Subcutaneous adipose tissue (tissue), 4 donors: ENCODE data around the gene EGFL7. TPM values are rescaled to one million over a fixed set of nuclear protein-coding genes. Genes with fewer than 3 reads are reported as not detected.

Experiments
- total RNA-seq, 4 donors: library from RNA; depleted of rRNA; stranded (reverse); fragments of >200 nt; gene quantifications; one replicate each; pipeline ENCODE4 v1.1.0, GENCODE V29; 2016
- TF ChIP-seq, protein P1 (sequence below): fragments of 450-650 bp; IDR thresholded peaks from one replicate; pipeline ENCODE4 v1.5.1; 2016; ENCODE audit warnings: low read depth, mild to moderate bottlenecking, control low read depth, antibody characterized with exemption, moderate library complexity

EGFL7 gene
- total RNA-seq, result 100 to 1,000 TPM in 2 of 4 donors, 10 to 100 TPM in 2; 47.6 to 161 (median 102) TPM

DNA sequence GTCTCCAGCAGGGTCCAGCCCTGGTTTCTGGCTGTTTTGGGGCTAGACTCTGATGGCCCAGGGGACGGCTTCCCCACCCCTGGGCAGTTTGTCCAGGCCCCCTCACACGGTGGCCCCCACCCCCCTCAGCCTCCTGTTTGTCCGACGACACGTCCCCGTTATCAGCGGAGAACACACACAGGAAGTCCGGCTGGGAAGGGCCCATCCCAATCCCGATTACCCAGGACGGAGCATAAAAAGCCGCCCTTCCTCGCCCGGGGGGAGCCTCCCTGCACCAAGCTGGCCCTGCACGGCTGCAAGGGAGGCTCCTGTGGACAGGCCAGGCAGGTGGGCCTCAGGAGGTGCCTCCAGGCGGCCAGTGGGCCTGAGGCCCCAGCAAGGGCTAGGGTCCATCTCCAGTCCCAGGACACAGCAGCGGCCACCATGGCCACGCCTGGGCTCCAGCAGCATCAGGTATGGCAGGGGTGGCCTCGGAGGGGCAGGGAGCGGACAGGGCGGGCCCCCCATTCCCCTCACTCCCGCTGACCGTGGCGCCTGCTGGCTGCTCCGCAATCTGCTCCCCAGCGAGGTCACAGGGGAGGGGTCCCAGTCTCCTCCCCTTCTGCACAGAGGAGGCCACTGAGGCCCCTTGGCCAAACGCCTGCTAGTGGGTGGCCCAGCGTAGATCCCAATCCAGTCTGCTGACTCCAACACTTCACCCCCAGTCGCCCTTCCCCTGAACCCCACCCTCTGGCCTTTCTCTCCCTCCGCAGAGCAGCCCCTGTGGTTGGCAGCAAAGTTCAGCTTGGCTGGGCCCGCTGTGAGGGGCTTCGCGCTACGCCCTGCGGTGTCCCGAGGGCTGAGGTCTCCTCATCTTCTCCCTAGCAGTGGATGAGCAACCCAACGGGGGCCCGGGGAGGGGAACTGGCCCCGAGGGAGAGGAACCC, at the start of gene EGFL7:
Gene EGFL7 (plus strand): TSS at position 261 of the 926 bp plus-strand sequence. CDS start 5,367 bp downstream, outside the sequence.
- TF ChIP-seq, protein P1, sequence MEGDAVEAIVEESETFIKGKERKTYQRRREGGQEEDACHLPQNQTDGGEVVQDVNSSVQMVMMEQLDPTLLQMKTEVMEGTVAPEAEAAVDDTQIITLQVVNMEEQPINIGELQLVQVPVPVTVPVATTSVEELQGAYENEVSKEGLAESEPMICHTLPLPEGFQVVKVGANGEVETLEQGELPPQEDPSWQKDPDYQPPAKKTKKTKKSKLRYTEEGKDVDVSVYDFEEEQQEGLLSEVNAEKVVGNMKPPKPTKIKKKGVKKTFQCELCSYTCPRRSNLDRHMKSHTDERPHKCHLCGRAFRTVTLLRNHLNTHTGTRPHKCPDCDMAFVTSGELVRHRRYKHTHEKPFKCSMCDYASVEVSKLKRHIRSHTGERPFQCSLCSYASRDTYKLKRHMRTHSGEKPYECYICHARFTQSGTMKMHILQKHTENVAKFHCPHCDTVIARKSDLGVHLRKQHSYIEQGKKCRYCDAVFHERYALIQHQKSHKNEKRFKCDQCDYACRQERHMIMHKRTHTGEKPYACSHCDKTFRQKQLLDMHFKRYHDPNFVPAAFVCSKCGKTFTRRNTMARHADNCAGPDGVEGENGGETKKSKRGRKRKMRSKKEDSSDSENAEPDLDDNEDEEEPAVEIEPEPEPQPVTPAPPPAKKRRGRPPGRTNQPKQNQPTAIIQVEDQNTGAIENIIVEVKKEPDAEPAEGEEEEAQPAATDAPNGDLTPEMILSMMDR, result no peak

DNA sequence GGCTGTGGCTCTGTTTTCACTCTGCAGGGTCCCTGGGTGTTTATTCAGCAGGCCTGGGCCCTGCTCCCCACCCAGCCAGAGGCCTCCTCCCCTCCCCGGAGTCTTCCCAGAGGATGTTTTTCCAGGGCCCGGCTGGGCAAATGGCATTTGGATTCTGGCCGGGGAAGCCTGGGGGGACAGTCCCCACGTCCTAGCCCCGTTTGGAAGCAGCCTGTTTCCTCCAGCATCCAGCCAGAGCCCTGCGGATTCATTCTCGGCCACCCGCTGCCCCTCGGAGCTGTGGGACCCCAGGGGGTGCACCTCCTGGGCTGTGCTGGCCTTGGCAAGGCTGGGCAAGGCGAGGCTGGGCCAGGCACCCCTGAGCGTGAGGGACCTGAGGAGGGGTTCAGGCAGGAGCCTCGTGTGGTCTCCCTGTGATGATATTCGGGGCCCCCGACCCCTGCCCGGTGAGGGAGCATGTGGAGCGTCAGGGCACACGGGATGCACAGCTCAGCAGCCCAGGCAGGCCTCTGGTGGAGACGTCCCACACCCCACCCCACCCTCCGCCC, 48.8 kb upstream of the EGFL7 start:
- TF ChIP-seq, protein P1, result no peak

DNA sequence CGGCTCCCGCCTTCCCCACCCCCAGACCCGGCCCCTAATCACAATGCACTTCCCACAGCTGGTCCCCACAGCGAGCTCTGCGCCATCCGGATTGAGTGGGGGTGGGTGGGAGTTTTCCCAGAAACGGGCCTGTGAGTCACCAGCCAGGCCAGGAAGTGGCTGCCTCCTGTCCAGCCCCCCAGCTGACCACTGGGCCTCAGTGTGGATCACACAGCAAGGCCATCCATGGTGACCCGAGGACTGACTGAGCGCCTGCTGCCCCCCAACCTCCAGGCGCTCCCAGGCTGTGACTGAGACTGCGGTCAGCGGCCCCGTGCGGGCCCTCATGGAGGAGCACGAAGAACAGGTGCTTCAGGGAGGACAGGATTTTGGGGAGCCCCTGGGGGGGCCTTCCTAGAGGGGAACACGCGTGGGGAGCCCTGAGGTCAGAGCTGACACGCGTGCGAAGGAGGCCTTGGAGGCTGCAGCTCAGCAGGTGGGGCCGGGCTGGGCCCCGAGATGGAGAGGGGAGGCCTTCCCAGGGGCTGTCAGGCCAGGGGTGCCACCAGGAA, 48.3 kb upstream of the EGFL7 start:
- TF ChIP-seq, protein P1, result no peak

DNA sequence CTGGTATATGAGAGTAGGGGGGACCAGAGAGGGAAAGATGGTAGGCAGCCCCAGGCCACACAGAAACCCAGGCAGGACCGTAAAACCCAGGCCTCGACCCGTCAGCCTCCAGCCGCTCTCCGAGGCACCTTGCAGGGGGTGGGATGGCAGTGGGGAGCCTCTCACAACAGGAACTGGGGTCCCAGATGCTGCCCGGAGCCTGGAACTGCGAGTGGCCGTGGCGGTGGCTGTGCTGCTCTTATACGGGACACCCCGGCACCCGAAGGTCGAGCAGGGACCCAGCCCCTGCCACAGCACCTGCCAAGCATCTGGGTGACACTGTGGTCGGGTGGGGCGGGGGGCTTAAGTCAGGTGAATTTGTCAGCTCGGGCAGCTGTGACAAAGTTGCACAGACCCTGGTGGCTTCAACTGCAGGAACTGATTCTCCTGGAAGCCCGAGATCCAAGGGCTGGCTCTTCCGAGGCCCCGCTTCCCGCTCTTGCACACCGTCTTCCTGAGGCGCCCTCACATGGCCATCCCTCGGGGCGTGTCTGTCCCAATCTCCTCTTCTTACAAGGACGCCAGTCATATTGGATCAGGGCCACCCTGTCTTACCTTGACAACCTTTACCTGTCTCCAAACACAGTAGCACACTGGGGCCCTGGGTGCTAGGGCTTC, 47.6 kb upstream of the EGFL7 start:
- TF ChIP-seq, protein P1, result no peak

DNA sequence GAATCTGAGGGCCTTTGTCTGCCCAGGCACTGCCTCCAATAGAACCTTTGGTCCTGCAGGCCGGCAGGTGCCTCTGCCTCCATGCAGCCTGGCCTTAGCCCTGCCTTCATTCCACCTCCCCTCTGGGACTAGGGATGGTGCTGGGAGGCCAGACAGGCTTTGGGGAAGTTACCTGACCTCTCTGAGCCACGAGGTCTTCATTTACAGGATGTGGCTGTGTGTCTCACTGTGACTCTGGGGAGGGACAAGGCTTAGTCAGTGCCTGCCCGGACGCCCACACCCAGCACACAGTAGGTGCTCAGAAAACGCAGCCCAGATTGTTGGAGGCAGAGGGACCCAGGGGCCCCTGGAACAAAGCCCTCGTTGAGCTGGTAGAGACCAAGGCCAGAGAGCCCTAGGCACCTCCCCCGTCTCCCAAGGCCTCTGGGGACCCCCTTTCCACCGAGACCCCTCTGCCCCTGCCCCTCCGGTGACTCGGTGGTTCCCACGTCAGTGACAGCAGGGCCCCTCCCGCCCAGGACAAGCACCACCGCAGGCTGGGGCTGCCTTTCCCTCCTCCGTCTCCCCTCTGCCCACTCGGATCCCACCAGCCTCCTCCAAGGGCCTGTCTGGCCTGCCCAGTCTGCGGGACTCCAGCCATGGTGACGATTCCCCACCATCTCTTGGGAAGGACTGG, 46.9 kb upstream of the EGFL7 start:
- TF ChIP-seq, protein P1, result no peak

DNA sequence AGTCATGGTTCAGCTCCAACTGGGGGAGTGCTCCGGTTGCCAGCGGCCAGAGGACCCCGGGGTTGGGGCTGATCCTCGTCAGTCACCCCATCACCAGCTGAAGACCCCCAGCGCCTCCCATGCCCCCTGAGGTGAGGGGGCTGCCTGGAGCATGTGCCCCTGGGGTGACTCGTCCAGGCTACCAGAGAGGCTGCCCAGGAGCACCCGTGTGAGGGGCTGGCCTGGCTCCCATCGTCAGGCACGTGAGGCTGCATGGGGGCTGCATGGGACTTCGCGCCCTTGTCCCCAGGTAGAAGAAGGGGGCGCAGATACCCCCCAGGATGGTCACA, 46.4 kb upstream of the EGFL7 start:
- TF ChIP-seq, protein P1, result no peak
